Lung microvascular endothelial cell (primary cell): ENCODE measurements around the gene HIVEP1. TPM values are rescaled to one million over a fixed set of nuclear protein-coding genes. Genes with fewer than 3 reads are reported as not detected.
A peak's percentile ranks its signal among the peaks of the same experiment; 100 is the strongest.
"Not testable (repeated sequence)": the region's sequence is repeated elsewhere in the genome, so short reads cannot be mapped to it uniquely, and the experiment has no call there.

Experiments
- DNase-seq, 2 donors: peaks; one replicate each; pipeline versions ENCODE4 v3.0.0 to v3.0.0-alpha.2; 2010; ENCODE audit warnings: low read depth in 2 of 2
- total RNA-seq: library from RNA; depleted of rRNA; stranded (reverse); fragments of >200 nt; gene quantifications from 2 replicates; pipeline ENCODE4 v1.2.1, GENCODE V29; 2014

The HIVEP1 gene
- total RNA-seq, 1 donor from 2014 or later: 8.5 TPM

- no peak for DNase-seq
These were observed 140.2 kb downstream of the HIVEP1 start for GRCh38 chr6:12152023-12152970.

- DNase-seq: not testable (repeated sequence)
These were observed 143.7 kb downstream of the HIVEP1 start for GRCh38 chr6:12155769-12156168.

- no peak for DNase-seq
These were observed 146.7 kb downstream of the HIVEP1 start for GRCh38 chr6:12158686-12159415.

GRCh38 chr6:12160326-12160725 lies 148.2 kb downstream of the HIVEP1 start:
- peak in 1 of 2 donors; percentile 79 for DNase-seq

- no peak for DNase-seq
These were observed 150.1 kb downstream of the HIVEP1 start for GRCh38 chr6:12162213-12162612.

- DNase-seq: no peak
These were observed 151.0 kb downstream of the HIVEP1 start for GRCh38 chr6:12163149-12163548.

GRCh38 chr6:12163744-12164507 lies 151.8 kb downstream of the HIVEP1 start:
- DNase-seq: no peak

GRCh38 chr6:12164508-12164770 lies 152.3 kb downstream of the HIVEP1 start:
- no peak for DNase-seq

GRCh38 chr6:12165297-12165696 lies 153.2 kb downstream of the HIVEP1 start:
- no peak for DNase-seq

GRCh38 chr6:12165722-12166280 lies 153.7 kb downstream of the HIVEP1 start:
- DNase-seq: no peak

- no peak for DNase-seq
These were observed 157.3 kb downstream of the HIVEP1 start for GRCh38 chr6:12169377-12169776.

GRCh38 chr6:12170351-12171092 lies 158.4 kb downstream of the HIVEP1 start:
- no peak for DNase-seq

GRCh38 chr6:12171717-12172116 lies 159.6 kb downstream of the HIVEP1 start:
- no peak for DNase-seq

- DNase-seq: no peak
These were observed 160.5 kb downstream of the HIVEP1 start for GRCh38 chr6:12172572-12172971.

- no peak for DNase-seq
These were observed 161.1 kb downstream of the HIVEP1 start for GRCh38 chr6:12173181-12173580.

- DNase-seq: no peak
These were observed 161.5 kb downstream of the HIVEP1 start for GRCh38 chr6:12173661-12174060.

GRCh38 chr6:12174878-12175277 lies 162.8 kb downstream of the HIVEP1 start:
- no peak for DNase-seq

GRCh38 chr6:12175626-12176025 lies 163.5 kb downstream of the HIVEP1 start:
- no peak for DNase-seq

GRCh38 chr6:12176782-12177181 lies 164.7 kb downstream of the HIVEP1 start:
- not testable (repeated sequence) for DNase-seq

- no peak for DNase-seq
These were observed 166.4 kb downstream of the HIVEP1 start for GRCh38 chr6:12178521-12178920.

- DNase-seq: no peak
These were observed 169.4 kb downstream of the HIVEP1 start for GRCh38 chr6:12181481-12181880.
